KG1 (cell line): ENCODE data around the gene HMBS.

Source experiments
- DNase-seq: peaks from one replicate; lab custom pipeline; 2025; lab: John Stamatoyannopoulos, UW

The HMBS gene

DNA sequence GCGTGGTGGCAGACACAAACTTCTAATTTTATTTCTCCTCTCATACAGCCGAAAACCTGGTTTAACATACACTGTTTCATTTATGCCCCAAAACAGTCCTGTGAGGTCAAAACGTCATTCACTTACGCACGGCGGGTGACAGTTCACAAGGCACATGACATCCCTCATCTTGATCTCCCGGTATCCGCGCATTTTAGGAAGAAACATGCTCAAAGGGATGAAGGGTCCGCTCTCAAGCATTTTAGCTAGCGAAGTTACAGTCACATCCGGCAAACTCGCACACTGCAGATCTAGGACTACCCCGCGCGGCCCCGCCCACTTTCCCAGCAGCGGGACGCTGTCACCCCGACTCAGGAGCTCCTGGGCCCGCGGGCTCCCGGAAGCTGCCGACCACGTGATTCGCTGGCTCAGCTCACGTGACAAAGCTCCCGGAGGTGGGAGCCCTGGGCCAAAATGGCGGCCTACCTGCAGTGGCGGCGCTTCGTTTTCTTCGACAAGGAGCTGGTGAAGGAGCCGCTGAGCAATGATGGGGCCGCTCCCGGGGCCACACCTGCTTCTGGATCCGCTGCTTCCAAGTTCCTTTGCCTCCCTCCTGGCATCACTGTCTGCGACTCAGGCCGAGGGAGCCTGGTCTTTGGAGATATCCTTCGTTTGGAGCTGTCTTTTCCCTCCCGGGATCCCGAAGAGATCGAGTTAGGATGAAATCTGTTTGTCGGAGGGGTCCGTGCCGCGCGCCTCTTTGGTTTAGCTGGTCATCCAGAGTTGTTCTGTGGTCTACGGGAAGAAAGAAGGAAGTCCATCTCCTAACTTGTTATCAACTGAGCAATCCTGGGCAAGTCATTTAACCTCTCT, 17.1 kb upstream of the HMBS start, which contains the start of gene VPS11:
TSS of gene VPS11 (plus strand) at position 448 of the 852 bp plus-strand sequence. CDS start at position 454, 6 bp downstream.
- peak; percentile 98 for DNase-seq

DNA sequence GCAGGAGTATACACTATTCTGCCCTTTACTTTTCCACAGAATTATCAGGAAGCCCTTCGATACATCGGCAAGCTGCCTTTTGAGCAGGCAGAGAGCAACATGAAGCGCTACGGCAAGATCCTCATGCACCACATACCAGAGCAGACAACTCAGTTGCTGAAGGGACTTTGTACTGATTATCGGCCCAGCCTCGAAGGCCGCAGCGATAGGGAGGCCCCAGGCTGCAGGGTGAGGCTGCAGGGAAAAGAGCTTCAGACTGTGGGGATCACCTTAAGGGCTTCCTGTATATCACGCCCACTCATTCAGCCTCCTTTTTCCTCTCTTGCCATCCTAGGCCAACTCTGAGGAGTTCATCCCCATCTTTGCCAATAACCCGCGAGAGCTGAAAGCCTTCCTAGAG, 6.8 kb upstream of the HMBS start:
- no peak for DNase-seq

DNA sequence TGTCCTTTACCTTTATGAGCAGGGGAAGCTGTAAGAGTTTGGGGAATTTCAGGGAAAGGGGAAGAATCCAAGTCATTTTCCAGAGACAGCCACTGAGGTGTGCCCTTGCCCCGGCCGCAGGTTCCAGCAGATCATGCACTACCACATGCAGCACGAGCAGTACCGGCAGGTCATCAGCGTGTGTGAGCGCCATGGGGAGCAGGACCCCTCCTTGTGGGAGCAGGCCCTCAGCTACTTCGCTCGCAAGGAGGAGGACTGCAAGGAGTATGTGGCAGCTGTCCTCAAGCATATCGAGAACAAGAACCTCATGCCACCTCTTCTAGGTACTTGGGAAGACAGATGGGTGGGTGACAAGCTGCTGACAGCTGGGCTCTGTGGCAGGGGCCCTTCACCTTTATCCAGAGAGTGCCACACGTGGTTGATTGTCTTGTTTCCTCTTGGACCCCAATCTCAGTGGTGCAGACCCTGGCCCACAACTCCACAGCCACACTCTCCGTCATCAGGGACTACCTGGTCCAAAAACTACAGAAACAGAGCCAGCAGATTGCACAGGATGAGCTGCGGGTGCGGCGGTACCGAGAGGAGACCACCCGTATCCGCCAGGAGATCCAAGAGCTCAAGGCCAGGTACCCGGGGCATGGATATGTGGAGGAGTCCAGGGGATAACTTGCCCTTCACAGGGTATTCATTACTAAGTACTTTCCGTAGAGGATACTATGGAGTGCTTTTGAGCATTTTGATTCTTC, 5.8 kb upstream of the HMBS start:
- no peak for DNase-seq

DNA sequence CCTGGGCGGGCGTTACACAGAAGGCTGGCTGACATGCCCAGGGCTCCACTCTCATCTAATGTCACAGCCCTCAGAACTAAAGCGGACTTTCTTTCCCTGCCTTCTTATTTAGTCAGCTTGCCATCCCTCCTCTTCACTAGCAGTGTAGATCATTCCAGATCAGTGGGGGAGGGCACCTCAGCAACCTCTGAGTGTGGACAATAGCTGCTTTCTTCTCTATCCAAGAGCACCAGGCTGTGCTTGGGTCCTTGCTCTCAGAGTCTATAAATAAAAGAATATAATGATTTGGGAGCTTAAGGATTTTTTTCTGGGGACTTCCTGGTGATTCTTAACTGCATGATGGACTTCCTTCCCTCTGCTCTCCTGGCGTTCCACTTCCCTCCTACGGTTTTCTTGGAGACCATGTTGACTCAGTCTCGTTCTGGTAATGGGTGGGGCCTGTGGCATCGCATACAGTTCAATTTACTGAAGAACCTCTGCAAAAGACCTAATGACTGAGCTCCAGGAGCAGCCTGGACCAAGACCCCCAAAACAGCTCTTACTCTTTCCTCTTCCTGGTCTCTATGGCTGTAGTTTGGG, 2.9 kb upstream of the HMBS start:
- DNase-seq, result no peak

DNA sequence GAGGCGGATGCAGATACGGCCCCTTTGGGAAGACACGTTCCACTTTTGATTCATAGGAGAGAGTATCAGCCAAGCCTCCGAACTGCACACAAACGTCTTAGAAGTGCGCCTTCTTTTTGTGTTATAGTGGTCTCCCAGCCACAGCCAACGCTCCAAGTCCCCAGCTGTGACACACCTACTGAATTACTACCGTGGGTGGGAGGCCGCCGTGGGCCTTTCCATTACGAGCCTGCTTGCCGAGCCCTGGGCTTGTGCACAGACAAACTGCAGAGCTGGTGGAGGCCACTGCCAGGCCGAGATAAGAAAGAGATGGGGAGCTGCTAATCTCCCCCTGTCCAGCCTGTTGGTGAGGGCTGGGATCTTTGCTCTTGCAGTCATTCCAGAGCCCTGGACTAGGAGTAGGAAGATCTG, 761 bp downstream of the HMBS start:
- DNase-seq, result no peak

DNA sequence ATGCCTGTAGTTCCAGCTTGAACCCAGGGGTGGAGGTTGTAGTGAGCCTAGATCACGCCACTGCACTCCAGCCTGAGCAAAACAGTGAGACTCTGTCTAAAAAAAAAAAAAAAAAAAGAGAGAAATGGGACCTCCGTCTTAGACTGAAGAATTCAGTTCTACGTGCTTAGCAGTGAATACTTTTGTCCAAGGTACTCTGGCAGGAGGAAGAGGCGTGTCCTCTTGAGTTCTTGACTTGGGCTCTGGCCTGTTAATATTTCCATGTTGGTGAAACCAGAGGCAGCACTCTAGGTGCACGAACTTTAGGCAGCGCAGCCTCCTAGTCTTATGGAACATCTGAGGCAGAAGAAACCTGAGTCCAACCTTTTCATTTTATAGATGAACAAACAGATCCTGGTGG, 2.4 kb downstream of the HMBS start:
- DNase-seq, result no peak

DNA sequence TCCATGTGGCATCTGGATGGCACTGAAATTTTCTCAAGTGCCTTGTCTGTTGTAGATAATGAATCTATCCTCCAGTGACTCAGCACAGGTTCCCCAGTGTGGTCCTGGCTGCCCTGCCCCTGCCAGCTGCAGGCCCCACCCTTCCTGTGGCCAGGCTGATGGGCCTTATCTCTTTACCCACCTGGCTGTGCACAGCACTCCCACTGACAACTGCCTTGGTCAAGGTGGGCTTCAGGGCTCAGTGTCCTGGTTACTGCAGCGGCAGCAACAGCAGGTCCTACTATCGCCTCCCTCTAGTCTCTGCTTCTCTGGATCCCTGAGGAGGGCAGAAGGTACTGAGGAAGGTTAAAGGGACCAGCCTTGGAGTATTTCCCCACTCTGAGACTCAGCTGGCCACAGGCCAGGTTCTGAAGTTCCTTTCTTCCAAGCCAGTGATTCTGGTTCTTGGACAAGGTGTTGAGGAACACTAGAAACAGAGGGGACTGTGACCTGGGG, 3.1 kb downstream of the HMBS start:
- no peak for DNase-seq

DNA sequence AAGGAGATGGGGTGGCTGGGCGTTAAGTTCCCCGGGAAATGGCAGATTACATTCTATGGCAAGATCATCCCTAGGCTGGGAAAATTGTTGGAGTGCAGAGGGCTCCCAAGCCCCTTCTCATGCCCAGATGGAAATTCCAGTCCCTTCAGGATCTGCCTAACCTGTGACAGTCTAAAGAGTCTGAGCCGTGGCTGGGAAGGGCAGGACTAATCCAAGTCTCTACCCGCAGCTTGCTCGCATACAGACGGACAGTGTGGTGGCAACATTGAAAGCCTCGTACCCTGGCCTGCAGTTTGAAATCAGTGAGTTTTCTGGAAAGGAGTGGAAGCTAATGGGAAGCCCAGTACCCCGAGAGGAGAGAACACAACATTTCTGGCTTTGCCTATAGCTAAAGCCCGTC, 3.7 kb downstream of the HMBS start:
- no peak for DNase-seq

DNA sequence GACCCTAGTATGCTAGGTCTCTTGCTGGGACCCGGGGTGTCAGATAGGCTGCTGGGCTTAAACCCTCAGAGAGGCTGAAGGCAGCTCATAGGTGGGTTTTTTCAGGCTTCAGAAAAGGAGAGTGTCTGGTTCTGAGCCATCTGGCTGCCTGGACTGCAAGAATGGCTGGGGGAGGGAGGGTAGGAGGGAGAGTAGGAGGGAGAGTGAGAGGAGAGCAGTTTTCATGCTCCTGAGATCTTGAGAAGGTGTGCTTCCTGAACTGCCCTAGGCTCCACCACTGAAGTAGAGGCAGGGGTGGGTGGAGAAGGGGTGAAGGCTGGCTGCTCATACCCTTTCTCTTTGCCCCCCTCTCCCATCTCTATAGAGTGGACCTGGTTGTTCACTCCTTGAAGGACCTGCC, 4.6 kb downstream of the HMBS start:
- DNase-seq, result no peak

DNA sequence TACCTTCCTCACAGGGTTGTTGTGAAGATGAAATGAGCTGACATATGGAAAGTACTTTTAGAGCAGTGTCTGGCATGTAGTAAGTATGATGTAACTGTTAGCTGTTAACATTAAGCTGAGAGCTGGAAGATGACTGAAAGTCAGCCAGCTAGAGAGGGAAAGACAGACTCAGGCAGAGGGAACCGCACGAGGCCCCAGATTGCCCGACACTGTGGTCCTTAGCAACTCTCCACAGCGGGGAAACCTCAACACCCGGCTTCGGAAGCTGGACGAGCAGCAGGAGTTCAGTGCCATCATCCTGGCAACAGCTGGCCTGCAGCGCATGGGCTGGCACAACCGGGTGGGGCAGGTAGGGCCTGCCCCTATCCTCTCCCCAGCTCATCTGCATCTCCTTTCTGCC, 6.5 kb downstream of the HMBS start:
- DNase-seq, result no peak

DNA sequence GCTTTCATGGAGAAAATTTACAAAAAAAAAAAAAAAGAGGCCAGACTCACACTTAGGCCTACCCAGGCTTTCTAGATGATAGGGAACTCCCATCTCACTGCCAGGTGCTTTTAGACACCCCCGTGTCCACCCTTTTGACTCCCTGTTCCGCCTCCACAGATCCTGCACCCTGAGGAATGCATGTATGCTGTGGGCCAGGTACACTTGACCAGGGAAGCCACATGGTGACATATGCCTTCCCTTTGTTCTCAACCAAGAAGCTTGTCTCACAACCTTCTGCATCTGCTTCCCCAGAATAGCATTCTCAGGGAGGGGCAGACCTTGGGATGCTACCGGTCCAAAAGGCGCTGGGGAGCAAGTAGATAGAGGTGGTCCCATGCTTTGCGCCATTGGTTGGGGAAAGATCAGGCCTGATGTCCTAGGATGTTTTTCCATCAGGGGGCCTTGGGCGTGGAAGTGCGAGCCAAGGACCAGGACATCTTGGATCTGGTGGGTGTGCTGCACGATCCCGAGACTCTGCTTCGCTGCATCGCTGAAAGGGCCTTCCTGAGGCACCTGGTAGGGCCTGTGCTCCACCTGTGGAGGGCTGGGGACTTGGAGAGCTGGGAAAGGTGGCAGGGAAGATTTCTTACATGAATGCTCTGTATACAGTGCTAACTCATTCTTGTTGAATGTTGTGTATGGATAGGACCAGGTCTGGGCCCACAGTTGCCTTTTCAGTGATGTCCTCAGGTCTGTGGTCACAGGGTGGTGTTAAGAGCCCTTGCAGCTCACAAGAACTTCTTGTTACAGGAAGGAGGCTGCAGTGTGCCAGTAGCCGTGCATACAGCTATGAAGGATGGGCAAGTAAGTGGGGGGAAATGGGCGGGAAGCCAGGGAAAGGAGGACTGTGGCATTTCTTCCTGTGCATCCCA, 7.5 kb downstream of the HMBS start:
- no peak for DNase-seq

DNA sequence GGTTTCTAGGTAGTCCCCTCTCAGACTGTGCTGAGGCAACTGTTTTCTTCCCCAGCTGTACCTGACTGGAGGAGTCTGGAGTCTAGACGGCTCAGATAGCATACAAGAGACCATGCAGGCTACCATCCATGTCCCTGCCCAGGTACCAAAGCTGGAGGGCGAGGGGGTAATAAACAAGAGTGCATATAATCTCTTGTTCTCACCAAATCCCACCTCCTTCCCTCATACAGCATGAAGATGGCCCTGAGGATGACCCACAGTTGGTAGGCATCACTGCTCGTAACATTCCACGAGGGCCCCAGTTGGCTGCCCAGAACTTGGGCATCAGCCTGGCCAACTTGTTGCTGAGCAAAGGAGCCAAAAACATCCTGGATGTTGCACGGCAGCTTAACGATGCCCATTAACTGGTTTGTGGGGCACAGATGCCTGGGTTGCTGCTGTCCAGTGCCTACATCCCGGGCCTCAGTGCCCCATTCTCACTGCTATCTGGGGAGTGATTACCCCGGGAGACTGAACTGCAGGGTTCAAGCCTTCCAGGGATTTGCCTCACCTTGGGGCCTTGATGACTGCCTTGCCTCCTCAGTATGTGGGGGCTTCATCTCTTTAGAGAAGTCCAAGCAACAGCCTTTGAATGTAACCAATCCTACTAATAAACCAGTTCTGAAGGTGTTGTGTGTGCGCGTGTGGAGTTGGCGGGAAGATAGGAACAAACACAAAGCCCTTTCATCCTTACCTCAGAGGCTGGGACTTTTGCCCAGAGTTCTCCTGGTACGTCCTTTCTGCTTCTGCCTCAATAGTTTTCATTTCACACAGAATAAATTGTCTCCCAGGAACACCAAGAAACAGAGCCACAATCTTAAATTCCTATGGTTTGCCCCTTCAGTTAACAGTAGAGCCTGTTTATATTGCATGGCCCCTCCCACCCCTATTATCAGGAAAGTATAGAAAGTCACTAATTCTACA, 8.5 kb downstream of the HMBS start:
- DNase-seq, result no peak

DNA sequence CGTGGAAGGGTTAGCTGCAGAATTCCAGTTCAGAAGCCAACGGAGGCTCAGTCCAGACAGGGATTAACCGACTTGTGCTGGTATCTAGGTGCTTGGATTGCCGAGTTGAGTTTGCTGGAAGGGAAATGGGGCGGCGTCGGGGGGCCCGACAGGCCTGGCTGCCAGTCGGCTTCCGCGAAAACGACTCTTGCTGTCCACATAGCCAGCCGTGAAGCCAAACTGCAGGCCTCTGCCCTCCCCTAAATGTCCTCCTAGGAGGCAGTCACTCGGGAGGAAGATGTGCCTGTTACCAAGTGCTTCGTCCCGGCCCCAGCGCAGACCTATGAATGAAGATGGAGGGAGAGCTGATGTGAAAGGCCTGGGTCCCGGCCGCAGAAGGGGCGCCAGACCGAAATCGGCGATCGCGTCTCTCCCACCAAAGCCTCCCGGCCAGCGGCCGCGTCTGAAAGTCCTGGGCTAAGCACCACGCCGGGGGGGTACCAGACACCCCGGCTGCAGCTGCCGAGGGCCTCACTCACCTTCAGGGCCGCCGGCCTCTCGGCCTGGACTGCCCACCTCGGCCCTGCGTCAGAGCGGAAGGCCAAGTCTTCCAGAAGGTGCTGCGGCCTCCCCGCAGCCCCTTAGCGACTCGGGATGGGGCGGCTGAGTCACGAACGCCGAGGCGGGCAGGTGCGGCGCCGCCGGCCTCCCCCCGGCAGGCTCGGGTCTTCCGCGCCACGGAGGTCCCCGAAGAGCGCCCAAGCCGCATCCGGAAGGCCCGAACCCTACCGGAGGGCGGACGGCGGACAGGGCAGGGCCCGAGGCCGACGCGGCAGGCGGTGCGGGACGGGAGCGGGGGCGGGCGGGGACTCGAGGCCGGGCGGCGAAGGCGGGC, 9.5 kb downstream of the HMBS start:
- DNase-seq, result no peak

DNA sequence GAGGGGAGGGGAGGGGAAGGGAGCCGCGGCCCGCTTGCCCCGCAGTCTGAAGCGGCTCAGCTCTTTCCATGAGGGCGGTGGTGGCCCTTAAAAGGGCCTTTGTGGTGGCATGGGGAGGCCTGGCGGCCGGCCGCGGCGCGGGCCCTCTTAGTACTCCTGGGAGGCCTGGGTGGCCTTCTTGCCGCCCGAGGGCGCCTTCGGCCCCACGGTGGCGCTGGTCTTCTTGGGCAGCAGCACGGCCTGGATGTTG, 10.1 kb downstream of the HMBS start:
- peak; percentile 58 for DNase-seq

DNA sequence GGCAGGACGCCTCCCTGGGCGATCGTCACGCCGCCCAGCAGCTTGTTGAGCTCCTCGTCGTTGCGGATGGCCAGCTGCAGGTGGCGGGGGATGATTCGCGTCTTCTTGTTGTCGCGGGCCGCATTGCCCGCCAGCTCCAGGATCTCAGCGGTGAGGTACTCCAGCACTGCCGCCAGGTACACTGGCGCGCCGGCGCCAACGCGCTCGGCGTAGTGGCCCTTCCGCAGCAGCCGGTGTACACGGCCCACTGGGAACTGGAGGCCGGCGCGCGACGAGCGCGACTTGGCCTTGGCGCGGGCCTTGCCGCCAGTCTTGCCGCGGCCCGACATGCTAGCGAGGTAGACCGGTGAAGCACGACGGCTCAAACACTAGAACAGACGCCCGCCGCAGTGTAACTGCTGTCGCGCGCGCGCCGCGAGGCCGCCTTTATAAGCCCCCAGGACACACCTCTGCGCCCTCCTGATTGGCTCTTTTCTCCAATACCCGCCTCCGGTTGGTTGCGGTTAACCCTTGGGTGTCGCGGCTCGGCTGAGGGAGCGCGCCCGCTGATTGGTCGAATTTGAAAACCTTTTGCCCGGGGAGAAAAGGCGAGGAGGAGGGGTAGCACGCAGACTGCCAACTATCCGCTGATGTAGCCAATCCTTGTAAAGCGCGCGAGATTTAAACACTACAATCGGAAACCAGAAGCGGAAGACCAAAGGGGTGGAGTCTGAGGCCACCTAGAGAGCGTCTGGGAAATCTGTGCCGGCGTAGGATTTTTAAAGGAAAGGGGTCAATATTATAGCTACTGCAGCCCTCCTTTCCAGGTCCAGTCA, 10.6 kb downstream of the HMBS start:
- DNase-seq, result peak; percentile 99

DNA sequence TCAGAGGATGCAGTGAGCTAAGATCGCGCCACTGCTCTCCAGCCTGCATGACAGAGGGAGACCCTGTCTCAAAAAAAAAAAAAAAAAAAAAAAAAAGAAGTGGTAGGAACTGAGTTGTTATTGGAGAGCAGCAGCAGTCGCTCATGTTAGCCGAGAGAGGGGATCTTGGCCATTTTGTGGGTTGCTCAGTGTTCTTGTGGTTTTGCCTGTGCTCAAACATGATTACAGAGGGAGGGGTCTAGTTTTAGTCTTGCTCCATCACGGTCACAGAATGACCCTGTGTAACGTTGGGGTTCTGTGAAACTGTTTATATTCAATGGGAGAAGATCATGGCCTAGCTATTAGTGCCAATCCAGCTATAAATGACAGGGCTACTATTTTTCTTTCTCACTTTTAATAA, 15.0 kb downstream of the HMBS start:
- DNase-seq, result no peak

DNA sequence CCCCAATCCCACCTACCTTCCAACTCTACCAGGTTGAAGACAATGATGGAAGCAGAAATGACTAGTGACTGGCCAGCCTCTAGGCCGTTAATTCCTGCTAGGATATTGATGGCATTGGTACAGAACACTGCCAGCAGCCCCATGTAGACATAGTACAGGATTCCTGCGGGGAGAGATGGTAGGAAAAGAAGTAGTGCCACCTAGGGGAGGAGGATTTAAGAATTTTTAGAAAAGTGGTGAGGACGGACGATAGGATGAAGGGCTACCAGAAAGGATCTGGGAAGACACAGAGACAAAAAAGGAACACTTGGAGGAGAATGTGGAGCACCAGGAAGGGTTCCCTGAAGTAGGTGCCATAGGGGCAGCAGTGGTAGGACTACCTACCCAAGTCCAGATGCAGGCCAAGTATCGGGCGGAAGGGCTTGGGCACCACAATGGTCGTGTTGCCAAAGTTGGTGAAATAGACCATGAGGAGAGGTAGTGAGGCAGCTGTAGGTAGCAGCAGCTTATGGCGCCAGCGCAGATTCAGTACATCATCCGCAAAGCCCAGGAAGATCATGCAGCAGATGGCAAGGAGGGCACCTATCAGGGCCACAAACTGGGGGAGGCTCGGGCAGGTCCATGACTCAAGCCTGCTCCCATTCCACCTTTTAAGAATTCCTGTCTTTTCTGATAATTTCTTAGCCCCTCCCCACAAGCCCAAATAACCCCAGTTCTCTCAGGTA, 15.7 kb downstream of the HMBS start:
- DNase-seq, result peak; percentile 20
